Measurements from ENCODE around the gene METAP2. TPM values are rescaled to one million over a fixed set of nuclear protein-coding genes. Genes with fewer than 3 reads are reported as not detected.

The METAP2 gene
- total and polyA plus RNA-seq, 2 of the 8 experiments (the other 6 are each of a cell fraction or from before 2014, with no cell fraction given) = 41.3 to 114 TPM

DNA sequence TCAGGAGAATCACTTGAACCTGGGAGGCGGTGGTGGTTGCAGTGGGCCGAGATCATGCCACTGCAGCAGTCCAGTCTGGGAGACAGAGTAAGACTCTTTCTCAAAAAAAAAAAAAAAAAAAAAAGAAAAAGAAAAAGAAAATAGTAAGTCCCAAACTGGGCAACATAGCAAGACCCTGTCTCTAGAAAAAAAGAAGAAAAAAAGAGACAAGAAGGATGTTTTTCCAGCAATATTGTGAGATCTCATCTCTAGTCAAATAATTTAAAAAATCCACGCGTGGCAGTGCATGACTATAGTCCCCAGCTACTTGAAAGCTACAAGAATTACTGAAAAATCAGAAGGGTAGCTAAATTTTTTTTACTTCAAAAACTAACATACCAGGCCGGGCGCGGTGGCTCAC lies 69.4 kb downstream of the METAP2 start (continued):
- TF ChIP-seq, protein P1, sequence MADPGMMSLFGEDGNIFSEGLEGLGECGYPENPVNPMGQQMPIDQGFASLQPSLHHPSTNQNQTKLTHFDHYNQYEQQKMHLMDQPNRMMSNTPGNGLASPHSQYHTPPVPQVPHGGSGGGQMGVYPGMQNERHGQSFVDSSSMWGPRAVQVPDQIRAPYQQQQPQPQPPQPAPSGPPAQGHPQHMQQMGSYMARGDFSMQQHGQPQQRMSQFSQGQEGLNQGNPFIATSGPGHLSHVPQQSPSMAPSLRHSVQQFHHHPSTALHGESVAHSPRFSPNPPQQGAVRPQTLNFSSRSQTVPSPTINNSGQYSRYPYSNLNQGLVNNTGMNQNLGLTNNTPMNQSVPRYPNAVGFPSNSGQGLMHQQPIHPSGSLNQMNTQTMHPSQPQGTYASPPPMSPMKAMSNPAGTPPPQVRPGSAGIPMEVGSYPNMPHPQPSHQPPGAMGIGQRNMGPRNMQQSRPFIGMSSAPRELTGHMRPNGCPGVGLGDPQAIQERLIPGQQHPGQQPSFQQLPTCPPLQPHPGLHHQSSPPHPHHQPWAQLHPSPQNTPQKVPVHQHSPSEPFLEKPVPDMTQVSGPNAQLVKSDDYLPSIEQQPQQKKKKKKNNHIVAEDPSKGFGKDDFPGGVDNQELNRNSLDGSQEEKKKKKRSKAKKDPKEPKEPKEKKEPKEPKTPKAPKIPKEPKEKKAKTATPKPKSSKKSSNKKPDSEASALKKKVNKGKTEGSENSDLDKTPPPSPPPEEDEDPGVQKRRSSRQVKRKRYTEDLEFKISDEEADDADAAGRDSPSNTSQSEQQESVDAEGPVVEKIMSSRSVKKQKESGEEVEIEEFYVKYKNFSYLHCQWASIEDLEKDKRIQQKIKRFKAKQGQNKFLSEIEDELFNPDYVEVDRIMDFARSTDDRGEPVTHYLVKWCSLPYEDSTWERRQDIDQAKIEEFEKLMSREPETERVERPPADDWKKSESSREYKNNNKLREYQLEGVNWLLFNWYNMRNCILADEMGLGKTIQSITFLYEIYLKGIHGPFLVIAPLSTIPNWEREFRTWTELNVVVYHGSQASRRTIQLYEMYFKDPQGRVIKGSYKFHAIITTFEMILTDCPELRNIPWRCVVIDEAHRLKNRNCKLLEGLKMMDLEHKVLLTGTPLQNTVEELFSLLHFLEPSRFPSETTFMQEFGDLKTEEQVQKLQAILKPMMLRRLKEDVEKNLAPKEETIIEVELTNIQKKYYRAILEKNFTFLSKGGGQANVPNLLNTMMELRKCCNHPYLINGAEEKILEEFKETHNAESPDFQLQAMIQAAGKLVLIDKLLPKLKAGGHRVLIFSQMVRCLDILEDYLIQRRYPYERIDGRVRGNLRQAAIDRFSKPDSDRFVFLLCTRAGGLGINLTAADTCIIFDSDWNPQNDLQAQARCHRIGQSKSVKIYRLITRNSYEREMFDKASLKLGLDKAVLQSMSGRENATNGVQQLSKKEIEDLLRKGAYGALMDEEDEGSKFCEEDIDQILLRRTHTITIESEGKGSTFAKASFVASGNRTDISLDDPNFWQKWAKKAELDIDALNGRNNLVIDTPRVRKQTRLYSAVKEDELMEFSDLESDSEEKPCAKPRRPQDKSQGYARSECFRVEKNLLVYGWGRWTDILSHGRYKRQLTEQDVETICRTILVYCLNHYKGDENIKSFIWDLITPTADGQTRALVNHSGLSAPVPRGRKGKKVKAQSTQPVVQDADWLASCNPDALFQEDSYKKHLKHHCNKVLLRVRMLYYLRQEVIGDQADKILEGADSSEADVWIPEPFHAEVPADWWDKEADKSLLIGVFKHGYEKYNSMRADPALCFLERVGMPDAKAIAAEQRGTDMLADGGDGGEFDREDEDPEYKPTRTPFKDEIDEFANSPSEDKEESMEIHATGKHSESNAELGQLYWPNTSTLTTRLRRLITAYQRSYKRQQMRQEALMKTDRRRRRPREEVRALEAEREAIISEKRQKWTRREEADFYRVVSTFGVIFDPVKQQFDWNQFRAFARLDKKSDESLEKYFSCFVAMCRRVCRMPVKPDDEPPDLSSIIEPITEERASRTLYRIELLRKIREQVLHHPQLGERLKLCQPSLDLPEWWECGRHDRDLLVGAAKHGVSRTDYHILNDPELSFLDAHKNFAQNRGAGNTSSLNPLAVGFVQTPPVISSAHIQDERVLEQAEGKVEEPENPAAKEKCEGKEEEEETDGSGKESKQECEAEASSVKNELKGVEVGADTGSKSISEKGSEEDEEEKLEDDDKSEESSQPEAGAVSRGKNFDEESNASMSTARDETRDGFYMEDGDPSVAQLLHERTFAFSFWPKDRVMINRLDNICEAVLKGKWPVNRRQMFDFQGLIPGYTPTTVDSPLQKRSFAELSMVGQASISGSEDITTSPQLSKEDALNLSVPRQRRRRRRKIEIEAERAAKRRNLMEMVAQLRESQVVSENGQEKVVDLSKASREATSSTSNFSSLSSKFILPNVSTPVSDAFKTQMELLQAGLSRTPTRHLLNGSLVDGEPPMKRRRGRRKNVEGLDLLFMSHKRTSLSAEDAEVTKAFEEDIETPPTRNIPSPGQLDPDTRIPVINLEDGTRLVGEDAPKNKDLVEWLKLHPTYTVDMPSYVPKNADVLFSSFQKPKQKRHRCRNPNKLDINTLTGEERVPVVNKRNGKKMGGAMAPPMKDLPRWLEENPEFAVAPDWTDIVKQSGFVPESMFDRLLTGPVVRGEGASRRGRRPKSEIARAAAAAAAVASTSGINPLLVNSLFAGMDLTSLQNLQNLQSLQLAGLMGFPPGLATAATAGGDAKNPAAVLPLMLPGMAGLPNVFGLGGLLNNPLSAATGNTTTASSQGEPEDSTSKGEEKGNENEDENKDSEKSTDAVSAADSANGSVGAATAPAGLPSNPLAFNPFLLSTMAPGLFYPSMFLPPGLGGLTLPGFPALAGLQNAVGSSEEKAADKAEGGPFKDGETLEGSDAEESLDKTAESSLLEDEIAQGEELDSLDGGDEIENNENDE (IDR thresholded peaks at IDR 0.05; ENCODE audit: insufficient replicate concordance, low read length) = no peak
- TF ChIP-seq SUZ12 (IDR thresholded peaks at IDR 0.05; ENCODE audit: low read length) = no peak

All from H1 (cell line).